RWPE2 (cell line): ENCODE measurements around the gene SGCG.

Experiments used
- ATAC-seq: fragments of 200-7000 bp; cut with Tn5 transposase; 3 replicates; pipeline ENCODE4 v1.9.1; 2021; ENCODE audit warnings: low read depth
- DNase-seq: peaks from one replicate; pipeline ENCODE4 v3.0.0-alpha.2; 2020; ENCODE audit warnings: low spot score
- H3K27ac ChIP-seq: fragments of 450-650 bp; 2 replicates; pipeline ENCODE4 v1.5.1; 2017; ENCODE audit warnings: mild to moderate bottlenecking; ENCODE audit not compliant: poor library complexity, severe bottlenecking
- H3K27me3 ChIP-seq: fragments of 250-450 bp; sonication (Bioruptor Pico); 2 replicates; pipeline ENCODE4 v1.5.1; 2021; ENCODE audit warnings: mild to moderate bottlenecking, moderate library complexity; ENCODE audit not compliant: insufficient read depth, poor library complexity, severe bottlenecking
- H3K36me3 ChIP-seq: fragments of 250-450 bp; sonication (Bioruptor Pico); 2 replicates; pipeline ENCODE4 v1.5.1; 2020; ENCODE audit warnings: low read depth, mild to moderate bottlenecking, moderate library complexity
- H3K4me1 ChIP-seq: fragments of 250-450 bp; sonication (Bioruptor Pico); 2 replicates; pipeline ENCODE4 v1.5.1; 2021; ENCODE audit warnings: mild to moderate bottlenecking, moderate library complexity; ENCODE audit not compliant: insufficient read depth, poor library complexity, severe bottlenecking
- H3K4me3 ChIP-seq: fragments of 250-450 bp; sonication (Bioruptor Pico); 2 replicates; pipeline ENCODE4 v1.5.1; 2021; ENCODE audit warnings: mild to moderate bottlenecking, moderate library complexity; ENCODE audit not compliant: severe bottlenecking
- H3K9me3 ChIP-seq: fragments of 250-450 bp; sonication (Bioruptor Pico); 2 replicates; pipeline ENCODE4 v1.5.1; 2021; ENCODE audit warnings: mild to moderate bottlenecking, moderate library complexity; ENCODE audit not compliant: severe bottlenecking
- TF ChIP-seq, protein P1 (sequence below): fragments of 450-650 bp; IDR thresholded peaks from one replicate; pipeline ENCODE4 v1.5.1; 2017; ENCODE audit warnings: mild to moderate bottlenecking, moderate library complexity; ENCODE audit not compliant: poor library complexity, severe bottlenecking

SGCG gene

GRCh38 chr13:23348262-23349127 is 167.7 kb downstream of the SGCG start:
- H3K36me3 ChIP-seq: peaks cover 29% of the 10 kb centered on the region
- no peak for ATAC-seq
- TF ChIP-seq, protein P1, sequence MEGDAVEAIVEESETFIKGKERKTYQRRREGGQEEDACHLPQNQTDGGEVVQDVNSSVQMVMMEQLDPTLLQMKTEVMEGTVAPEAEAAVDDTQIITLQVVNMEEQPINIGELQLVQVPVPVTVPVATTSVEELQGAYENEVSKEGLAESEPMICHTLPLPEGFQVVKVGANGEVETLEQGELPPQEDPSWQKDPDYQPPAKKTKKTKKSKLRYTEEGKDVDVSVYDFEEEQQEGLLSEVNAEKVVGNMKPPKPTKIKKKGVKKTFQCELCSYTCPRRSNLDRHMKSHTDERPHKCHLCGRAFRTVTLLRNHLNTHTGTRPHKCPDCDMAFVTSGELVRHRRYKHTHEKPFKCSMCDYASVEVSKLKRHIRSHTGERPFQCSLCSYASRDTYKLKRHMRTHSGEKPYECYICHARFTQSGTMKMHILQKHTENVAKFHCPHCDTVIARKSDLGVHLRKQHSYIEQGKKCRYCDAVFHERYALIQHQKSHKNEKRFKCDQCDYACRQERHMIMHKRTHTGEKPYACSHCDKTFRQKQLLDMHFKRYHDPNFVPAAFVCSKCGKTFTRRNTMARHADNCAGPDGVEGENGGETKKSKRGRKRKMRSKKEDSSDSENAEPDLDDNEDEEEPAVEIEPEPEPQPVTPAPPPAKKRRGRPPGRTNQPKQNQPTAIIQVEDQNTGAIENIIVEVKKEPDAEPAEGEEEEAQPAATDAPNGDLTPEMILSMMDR: no peak

DNA sequence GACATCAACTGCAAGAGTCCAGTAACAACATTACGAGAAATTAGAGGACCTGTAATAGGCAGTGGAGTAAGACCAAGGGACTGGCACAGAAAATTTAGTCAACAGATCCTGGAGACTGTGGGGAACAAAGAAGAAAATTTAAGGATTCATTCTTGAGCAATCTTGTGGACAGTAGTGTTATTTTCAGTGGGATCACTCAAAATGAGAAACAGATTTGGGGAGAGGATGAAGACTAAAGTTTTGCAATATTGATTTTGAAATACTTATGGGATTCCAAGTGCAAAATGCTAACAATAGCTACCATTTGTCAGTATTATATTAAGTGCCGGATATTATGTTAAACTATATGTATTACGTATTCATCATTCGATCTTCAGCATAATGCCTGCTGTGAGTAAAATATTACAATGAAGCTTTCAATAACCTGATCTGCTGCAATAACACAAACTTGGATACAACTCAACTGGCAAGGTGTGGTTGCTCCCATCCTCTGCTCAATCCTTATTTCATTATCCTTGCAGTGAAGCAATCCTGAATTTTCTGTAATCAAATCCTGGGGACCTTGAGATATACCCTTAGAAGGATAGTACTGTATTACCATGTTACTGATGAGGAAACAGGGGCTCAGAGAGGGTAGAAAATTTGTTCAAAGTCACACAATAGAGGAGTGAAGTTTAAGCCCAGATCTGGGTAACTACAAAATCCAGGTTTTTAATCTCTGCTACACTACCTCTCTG is 168.6 kb downstream of the SGCG start:
- no peak for DNase-seq
- no peak overlapping the region for H3K27ac ChIP-seq

More at GRCh38 chr13:23348262-23349127, 167.7 kb downstream of the SGCG start:
- no peak overlapping the region for H3K4me3 ChIP-seq
- H3K9me3 ChIP-seq: no peaks in the 10 kb centered on the region
- H3K27me3 ChIP-seq: no peaks in the 10 kb centered on the region
- H3K4me1 ChIP-seq: no peaks in the 10 kb centered on the region
- no peak for DNase-seq
- H3K27ac ChIP-seq: no peak overlapping the region

DNA sequence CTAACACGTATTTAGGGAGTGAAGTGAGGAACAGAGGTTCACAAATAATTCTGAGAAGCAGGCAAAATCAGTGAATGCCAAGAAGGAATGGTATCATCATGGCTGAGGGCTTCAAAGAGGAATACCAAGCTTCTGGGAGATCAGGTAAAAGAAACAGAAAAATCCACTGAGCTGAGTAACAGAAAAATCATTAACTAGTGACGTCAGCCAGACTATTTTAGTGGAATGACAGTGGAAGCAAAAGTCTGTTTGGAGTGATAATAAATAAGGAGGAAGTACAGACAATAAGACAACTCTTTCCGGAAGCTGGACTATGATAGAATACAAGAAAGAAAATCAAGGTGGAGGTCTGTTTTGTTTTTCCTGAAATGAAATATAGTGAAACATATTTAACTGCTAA is 169.2 kb downstream of the SGCG start:
- no peaks in the 10 kb centered on the region for H3K27me3 ChIP-seq
- H3K36me3 ChIP-seq: peaks cover 37% of the 10 kb centered on the region
- DNase-seq: no peak
- TF ChIP-seq, protein P1: no peak
- no peaks in the 10 kb centered on the region for H3K4me1 ChIP-seq
- no peak overlapping the region for H3K27ac ChIP-seq
- no peak for ATAC-seq
- H3K9me3 ChIP-seq: no peaks in the 10 kb centered on the region
- no peak overlapping the region for H3K4me3 ChIP-seq

More for the DNA sequence above, 168.6 kb downstream of the SGCG start:
- TF ChIP-seq, protein P1: no peak
- no peaks in the 10 kb centered on the region for H3K27me3 ChIP-seq
- H3K9me3 ChIP-seq: no peaks in the 10 kb centered on the region
- ATAC-seq: no peak
- H3K4me3 ChIP-seq: no peak overlapping the region
- no peaks in the 10 kb centered on the region for H3K4me1 ChIP-seq
- peaks cover 37% of the 10 kb centered on the region for H3K36me3 ChIP-seq

- no peak for DNase-seq
- no peaks in the 10 kb centered on the region for H3K4me1 ChIP-seq
- H3K9me3 ChIP-seq: no peaks in the 10 kb centered on the region
- H3K27ac ChIP-seq: no peak overlapping the region
- no peak overlapping the region for H3K4me3 ChIP-seq
- ATAC-seq: no peak
- H3K36me3 ChIP-seq: peaks cover 38% of the 10 kb centered on the region
- TF ChIP-seq, protein P1: no peak
- H3K27me3 ChIP-seq: no peaks in the 10 kb centered on the region
Observed at GRCh38 chr13:23352161-23352560, 171.4 kb downstream of the SGCG start.
